B cell (primary cell): ENCODE results near the gene NAV2. TPM values are rescaled to one million over a fixed set of nuclear protein-coding genes. Genes with fewer than 3 reads are reported as not detected.

Experiments used
- ATAC-seq: fragments of 200-7000 bp; cut with Tn5 transposase; one replicate; pipeline ENCODE4 v1.10.0; 2021; ENCODE audit warnings: low read depth, mild to moderate bottlenecking, moderate number of reproducible peaks, moderate library complexity
- CTCF ChIA-PET: fragments of 350-600 bp; sonication (Branson Sonifier 250); formaldehyde crosslinking; loops from one replicate; lab custom pipeline; 2021; ENCODE audit warnings: antibody characterized with exemption, inconsistent platforms; lab: Charles Lee
- POLR2A ChIA-PET: fragments of 350-600 bp; sonication (Branson Sonifier 250); formaldehyde crosslinking; loops from one replicate; lab custom pipeline; 2021; ENCODE audit warnings: antibody characterized with exemption; lab: Charles Lee
- DNase-seq: peaks from one replicate; pipeline ENCODE4 v3.0.0; 2013
- H2AFZ ChIP-seq: 2 replicates; pipeline ENCODE4 v1.6.1; 2012; ENCODE audit warnings: mild to moderate bottlenecking, low read depth, low read length; ENCODE audit not compliant: insufficient read depth, poor library complexity, severe bottlenecking
- H3K27ac ChIP-seq, 2 donors: 1 replicate in 1 of 2; 2 replicates in 1 of 2; pipeline ENCODE4 v1.5.1; 2012 to 2013; ENCODE audit warnings: low read length in 2 of 2, mild to moderate bottlenecking in 2 of 2, moderate library complexity in 1 of 2
- H3K27me3 ChIP-seq, 4 experiments: fragments of 200-600 bp in 1 of 4; sonication (generic) in 1 of 4; replicated peaks in 1 of 4; 1 replicate in 2 of 4; 2 replicates in 2 of 4; pipeline versions ENCODE4 v1.6.1 to v1.7.0; 2013 to 2016; ENCODE audit warnings: low read length in 3 of 4, mild to moderate bottlenecking in 2 of 4, mixed read lengths in 1 of 4, moderate library complexity in 1 of 4; ENCODE audit not compliant: insufficient read depth in 4 of 4, control insufficient read depth in 3 of 4; ENCODE audit errors: control extremely low read depth in 1 of 4
- H3K36me3 ChIP-seq, 2 experiments: replicated peaks in 1 of 2; 1 replicate in 1 of 2; 2 replicates in 1 of 2; pipeline versions ENCODE4 v1.6.1 to v1.7.1; 2013; ENCODE audit warnings: low read length in 1 of 2; ENCODE audit not compliant: insufficient read depth in 2 of 2, control insufficient read depth in 1 of 2; ENCODE audit errors: control extremely low read depth in 1 of 2, extremely low read depth in 1 of 2
- H3K4me1 ChIP-seq, 2 donors: fragments of 200-600 bp in 1 of 2; sonication (generic) in 1 of 2; 1 replicate in 1 of 2; 2 replicates in 1 of 2; pipeline versions ENCODE4 v1.5.1 to v1.6.1; 2013 to 2017; ENCODE audit warnings: low read length in 2 of 2; ENCODE audit not compliant: control insufficient read depth in 2 of 2, insufficient read depth in 2 of 2
- H3K4me2 ChIP-seq: replicated peaks from 2 replicates; pipeline ENCODE3; 2012; ENCODE audit warnings: mild to moderate bottlenecking, low read depth, low read length; ENCODE audit not compliant: poor library complexity, severe bottlenecking
- H3K4me3 ChIP-seq, 5 experiments: fragments of 200-600 bp in 1 of 5; sonication (generic) in 1 of 5; 1 replicate in 3 of 5; 2 replicates in 2 of 5; pipeline versions ENCODE4 v1.5.1 to v1.7.0; 2011 to 2016; ENCODE audit warnings: low read length in 4 of 5, mild to moderate bottlenecking in 4 of 5, low read depth in 2 of 5, control low read depth in 1 of 5, moderate library complexity in 1 of 5; ENCODE audit not compliant: insufficient read depth in 1 of 5; ENCODE audit errors: control extremely low read depth in 1 of 5, extremely low read depth in 1 of 5
- H3K79me2 ChIP-seq: fragments of 200-600 bp; sonication (generic); one replicate; pipeline ENCODE4 v1.6.0; 2016; ENCODE audit warnings: low read length; ENCODE audit not compliant: control insufficient read depth, insufficient read depth
- H3K9ac ChIP-seq: fragments of 200-600 bp; sonication (generic); 2 replicates; pipeline ENCODE4 v1.6.1; 2017; ENCODE audit warnings: mild to moderate bottlenecking, low read length, moderate library complexity
- H3K9me3 ChIP-seq, 3 donors: one replicate each; pipeline versions ENCODE4 v1.6.1 to v1.7.1; 2013; ENCODE audit warnings: low read length in 2 of 3; ENCODE audit not compliant: control insufficient read depth in 2 of 3, insufficient read depth in 1 of 3; ENCODE audit errors: control extremely low read depth in 1 of 3
- H4K20me1 ChIP-seq: 2 replicates; pipeline ENCODE4 v1.6.0; 2012; ENCODE audit warnings: mild to moderate bottlenecking, low read length; ENCODE audit not compliant: insufficient read depth, control insufficient read depth, poor library complexity, severe bottlenecking
- H3K27ac Mint-ChIP-seq: one replicate; pipeline ENCODE4 v1.8.0; 2021; ENCODE audit warnings: mixed read lengths
- H3K27me3 Mint-ChIP-seq: one replicate; pipeline ENCODE4 v1.8.0; 2021; ENCODE audit warnings: mixed read lengths
- H3K4me1 Mint-ChIP-seq: one replicate; pipeline ENCODE4 v1.8.0; 2021; ENCODE audit warnings: mixed read lengths
- H3K4me3 Mint-ChIP-seq: one replicate; pipeline ENCODE4 v1.8.0; 2021; ENCODE audit warnings: mixed read lengths
- H3K9me3 Mint-ChIP-seq: one replicate; pipeline ENCODE4 v1.8.0; 2022; ENCODE audit warnings: mixed read lengths; ENCODE audit not compliant: insufficient read depth
- CTCF ChIP-seq: fragments of 200-600 bp; IDR thresholded peaks from one replicate; pipeline ENCODE4 v1.8.0; 2022; ENCODE audit warnings: antibody characterized with exemption, mild to moderate bottlenecking
- EZH2 ChIP-seq: IDR thresholded peaks from 2 replicates; pipeline ENCODE4 v1.6.1; 2012; ENCODE audit warnings: borderline replicate concordance, low read depth, mild to moderate bottlenecking, moderate library complexity, low read length; ENCODE audit not compliant: insufficient read depth, poor library complexity, severe bottlenecking
- WGBS: methylation state at CpG from one replicate; pipeline ENCODE4 v1.1.5; 2013; ENCODE audit warnings: missing lambda C conversion rate; ENCODE audit not compliant: insufficient coverage; 5-methylcytosine and 5-hydroxymethylcytosine counted together
- intact Hi-C: fragments of 100-400 bp; cut with micrococcal nuclease; formaldehyde crosslinking; loops from one replicate; pipeline ENCODE4 v1.10.0; 2022
- polyA plus RNA-seq: library from polyadenylated mRNA; depleted of rRNA; stranded (reverse); fragments of >200 nt; gene quantifications from 2 replicates; pipeline ENCODE4 v1.2.3, GENCODE V29; 2012
- total RNA-seq, 2 donors: library from RNA; stranded (reverse); fragments of 120-200 nt in 1 of 2; gene quantifications; 1 replicate in 1 of 2; 2 replicates in 1 of 2; pipeline versions ENCODE4 v1.2.3 to v1.2.4, GENCODE V29; 2013 to 2022

The NAV2 gene
- total and polyA plus RNA-seq, 2 donors (not counting 1 experiment from before 2014, with no cell fraction given) = 0.82 to 22.2 TPM

GRCh38 chr11:19836666-19837065 is 124.0 kb downstream of the NAV2 start:
- H3K79me2 ChIP-seq = no peaks in the 10 kb centered on the region
- ATAC-seq = no peak
- 67% methylated on average over 1 of the region's 2 CpGs for WGBS

More at GRCh38 chr11:19836666-19837065, 124.0 kb downstream of the NAV2 start:
- Histone ChIP-seq H3K36me3 (no peaks in the 10 kb centered on the region), H3K27ac (no peak overlapping the region), H3K27me3 (no peaks in the 10 kb centered on the region), H3K4me2 (no peak overlapping the region), H3K9me3 (peaks cover 0 to 4% (median 1%) of the 10 kb centered on the region in 3 donors), H2AFZ (no peak overlapping the region), H3K4me1 (no peaks in the 10 kb centered on the region), H4K20me1 (no peaks in the 10 kb centered on the region), H3K9ac (no peak overlapping the region), H3K4me3 (no peak overlapping the region)
- H3K9me3 Mint-ChIP-seq = no peaks in the 10 kb centered on the region
- no peak overlapping the region for H3K4me3 Mint-ChIP-seq
- no peak overlapping the region for H3K27ac Mint-ChIP-seq
- CTCF ChIA-PET = no interaction called here
- H3K27me3 Mint-ChIP-seq = no peaks in the 10 kb centered on the region
- POLR2A ChIA-PET = no interaction called here
- intact Hi-C loops = no loop called here
- DNase-seq = no peak
- H3K4me1 Mint-ChIP-seq = no peaks in the 10 kb centered on the region
- TF ChIP-seq EZH2 (no peak), CTCF (no peak)
